ENCODE results near the gene DNAH1. TPM values are rescaled to one million over a fixed set of nuclear protein-coding genes. Genes with fewer than 3 reads are reported as not detected.

DNAH1 gene
- total and polyA plus RNA-seq, 2 of the 13 experiments (the other 11 are each of a cell fraction or from before 2014, with no cell fraction given), result 0.64 to 3.5 TPM

- TF ChIP-seq HMGXB3 (CRISPR knock-in tag; IDR thresholded peaks at IDR 0.05; ENCODE audit: borderline replicate concordance) (peak; percentile 30; the same call in 1 of the 2 replicates), ZNF276 (CRISPR knock-in tag; IDR thresholded peaks at IDR 0.05; ENCODE audit: low read depth) (no peak), ARNT2 (CRISPR knock-in tag; IDR thresholded peaks at IDR 0.05; ENCODE audit: low read depth) (no peak; the same call in none of the 2 replicates), MED8 (CRISPR knock-in tag; IDR thresholded peaks at IDR 0.05; ENCODE audit: insufficient replicate concordance) (no peak), BCL6 (CRISPR knock-in tag; IDR thresholded peaks at IDR 0.05) (peak; percentile 7), ZNF672 (CRISPR knock-in tag; IDR thresholded peaks at IDR 0.05) (no peak), YY1 (IDR thresholded peaks at IDR 0.05; ENCODE audit: insufficient read depth, insufficient replicate concordance, low read depth, low read length) (peak; percentile 14), ZNF772 (CRISPR knock-in tag; IDR thresholded peaks at IDR 0.05) (no peak; the same call in none of the 2 replicates)
Measured at GRCh38 chr3:52289747-52290595, 26.1 kb upstream of the DNAH1 start (continued).
